ENCODE measurements around the gene FANCD2.

FANCD2 gene

GRCh38 chr3:10008588-10009344 is 17.5 kb upstream of the FANCD2 start:
- Histone ChIP-seq H3K9me3 (ENCODE audit: severe bottlenecking) (no peaks in the 10 kb centered on the region), H3K27me3 (ENCODE audit: insufficient read depth, poor library complexity, severe bottlenecking) (no peaks in the 10 kb centered on the region), H3K4me3 (ENCODE audit: severe bottlenecking) (peak overlapping the region; percentile 19), H3K36me3 (ENCODE audit: low read depth) (peaks cover 4% of the 10 kb centered on the region; the same call in 1 of the 2 replicates), H3K27ac (ENCODE audit: poor library complexity, severe bottlenecking) (no peak overlapping the region), H3K4me1 (ENCODE audit: insufficient read depth, poor library complexity, severe bottlenecking) (no peaks in the 10 kb centered on the region)
- ATAC-seq (ENCODE audit: low read depth) (peak; percentile 62), DNase-seq (ENCODE audit: low spot score) (no peak)
- TF ChIP-seq, protein P1, sequence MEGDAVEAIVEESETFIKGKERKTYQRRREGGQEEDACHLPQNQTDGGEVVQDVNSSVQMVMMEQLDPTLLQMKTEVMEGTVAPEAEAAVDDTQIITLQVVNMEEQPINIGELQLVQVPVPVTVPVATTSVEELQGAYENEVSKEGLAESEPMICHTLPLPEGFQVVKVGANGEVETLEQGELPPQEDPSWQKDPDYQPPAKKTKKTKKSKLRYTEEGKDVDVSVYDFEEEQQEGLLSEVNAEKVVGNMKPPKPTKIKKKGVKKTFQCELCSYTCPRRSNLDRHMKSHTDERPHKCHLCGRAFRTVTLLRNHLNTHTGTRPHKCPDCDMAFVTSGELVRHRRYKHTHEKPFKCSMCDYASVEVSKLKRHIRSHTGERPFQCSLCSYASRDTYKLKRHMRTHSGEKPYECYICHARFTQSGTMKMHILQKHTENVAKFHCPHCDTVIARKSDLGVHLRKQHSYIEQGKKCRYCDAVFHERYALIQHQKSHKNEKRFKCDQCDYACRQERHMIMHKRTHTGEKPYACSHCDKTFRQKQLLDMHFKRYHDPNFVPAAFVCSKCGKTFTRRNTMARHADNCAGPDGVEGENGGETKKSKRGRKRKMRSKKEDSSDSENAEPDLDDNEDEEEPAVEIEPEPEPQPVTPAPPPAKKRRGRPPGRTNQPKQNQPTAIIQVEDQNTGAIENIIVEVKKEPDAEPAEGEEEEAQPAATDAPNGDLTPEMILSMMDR (IDR thresholded peaks at IDR 0.05; ENCODE audit: poor library complexity, severe bottlenecking), result no peak

DNA sequence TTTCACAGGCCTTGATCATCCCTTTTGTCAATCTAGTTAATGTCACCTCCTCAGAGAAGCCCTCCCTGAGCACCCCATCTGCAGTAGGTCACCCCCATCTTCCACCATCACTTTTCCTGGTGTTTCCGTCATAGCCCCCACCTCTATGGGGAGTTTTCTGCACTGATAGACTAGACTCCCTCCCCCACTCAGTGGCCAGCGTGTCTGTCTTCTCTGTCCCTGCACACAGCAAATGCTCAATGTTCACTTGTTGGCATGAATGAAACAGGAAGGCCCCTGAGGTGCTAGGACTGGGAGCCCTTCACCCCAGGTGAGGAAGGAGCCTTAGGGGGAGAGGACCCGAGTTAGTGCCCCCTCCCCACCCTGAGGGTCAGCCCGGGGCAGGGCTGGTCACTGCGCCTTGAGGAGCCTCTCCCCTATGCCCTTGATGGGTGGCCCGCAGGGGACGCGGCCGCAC is 15.8 kb upstream of the FANCD2 start:
- no peak overlapping the region for H3K27ac ChIP-seq (ENCODE audit: poor library complexity, severe bottlenecking)
- TF ChIP-seq, protein P1 (IDR thresholded peaks at IDR 0.05; ENCODE audit: poor library complexity, severe bottlenecking), result no peak
- H3K9me3 ChIP-seq (ENCODE audit: severe bottlenecking), result no peaks in the 10 kb centered on the region
- peak overlapping the region; percentile 46 for H3K4me3 ChIP-seq (ENCODE audit: severe bottlenecking)
- ATAC-seq (ENCODE audit: low read depth) (no peak), DNase-seq (ENCODE audit: low spot score) (no peak)
- no peaks in the 10 kb centered on the region for H3K4me1 ChIP-seq (ENCODE audit: insufficient read depth, poor library complexity, severe bottlenecking)
- H3K36me3 ChIP-seq (ENCODE audit: low read depth), result no peaks in the 10 kb centered on the region
- no peaks in the 10 kb centered on the region for H3K27me3 ChIP-seq (ENCODE audit: insufficient read depth, poor library complexity, severe bottlenecking)

GRCh38 chr3:10010878-10011465 is 15.3 kb upstream of the FANCD2 start:
- H3K4me3 ChIP-seq (ENCODE audit: severe bottlenecking), result peak overlapping the region; percentile 46
- no peaks in the 10 kb centered on the region for H3K4me1 ChIP-seq (ENCODE audit: insufficient read depth, poor library complexity, severe bottlenecking)
- H3K27ac ChIP-seq (ENCODE audit: poor library complexity, severe bottlenecking), result no peak overlapping the region
- H3K27me3 ChIP-seq (ENCODE audit: insufficient read depth, poor library complexity, severe bottlenecking), result no peaks in the 10 kb centered on the region
- H3K36me3 ChIP-seq (ENCODE audit: low read depth), result no peaks in the 10 kb centered on the region
- no peaks in the 10 kb centered on the region for H3K9me3 ChIP-seq (ENCODE audit: severe bottlenecking)
- peak; percentile 97 for DNase-seq (ENCODE audit: low spot score)
- ATAC-seq (ENCODE audit: low read depth), result peak; percentile 84
- TF ChIP-seq, protein P1 (IDR thresholded peaks at IDR 0.05; ENCODE audit: poor library complexity, severe bottlenecking), result no peak

DNA sequence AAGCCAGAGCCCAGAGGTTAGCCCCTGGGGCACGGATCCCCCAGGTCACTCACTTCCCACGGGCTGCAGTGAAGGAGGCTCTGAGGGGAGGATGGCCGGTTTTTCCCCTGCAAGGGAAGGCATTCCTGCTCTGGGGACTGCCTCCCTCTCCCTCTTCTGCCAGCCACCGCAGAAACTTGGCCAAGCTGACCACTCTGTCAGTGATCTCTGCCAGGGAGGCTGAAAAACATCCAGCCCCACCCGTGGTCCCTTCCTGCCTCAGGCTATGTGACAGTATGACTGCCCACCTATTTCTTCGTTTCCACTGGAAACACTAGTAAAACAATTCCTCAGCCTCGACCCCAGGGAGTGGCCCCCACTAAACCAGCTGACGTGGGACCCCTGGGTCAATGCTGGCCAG is 14.6 kb upstream of the FANCD2 start:
- Histone ChIP-seq H3K4me1 (ENCODE audit: insufficient read depth, poor library complexity, severe bottlenecking) (no peaks in the 10 kb centered on the region), H3K27me3 (ENCODE audit: insufficient read depth, poor library complexity, severe bottlenecking) (no peaks in the 10 kb centered on the region), H3K36me3 (ENCODE audit: low read depth) (no peaks in the 10 kb centered on the region), H3K9me3 (ENCODE audit: severe bottlenecking) (no peaks in the 10 kb centered on the region), H3K27ac (ENCODE audit: poor library complexity, severe bottlenecking) (no peak overlapping the region), H3K4me3 (ENCODE audit: severe bottlenecking) (no peak overlapping the region)
- TF ChIP-seq, protein P1 (IDR thresholded peaks at IDR 0.05; ENCODE audit: poor library complexity, severe bottlenecking), result no peak
- no peak for DNase-seq (ENCODE audit: low spot score)
- ATAC-seq (ENCODE audit: low read depth), result no peak

- Histone ChIP-seq H3K36me3 (ENCODE audit: low read depth) (no peaks in the 10 kb centered on the region), H3K9me3 (ENCODE audit: severe bottlenecking) (no peaks in the 10 kb centered on the region), H3K4me3 (ENCODE audit: severe bottlenecking) (no peak overlapping the region), H3K4me1 (ENCODE audit: insufficient read depth, poor library complexity, severe bottlenecking) (no peaks in the 10 kb centered on the region), H3K27ac (ENCODE audit: poor library complexity, severe bottlenecking) (no peak overlapping the region), H3K27me3 (ENCODE audit: insufficient read depth, poor library complexity, severe bottlenecking) (no peaks in the 10 kb centered on the region)
- TF ChIP-seq, protein P1 (IDR thresholded peaks at IDR 0.05; ENCODE audit: poor library complexity, severe bottlenecking), result no peak
- no peak for DNase-seq (ENCODE audit: low spot score)
- no peak for ATAC-seq (ENCODE audit: low read depth)
Observed at GRCh38 chr3:10012106-10012505, 14.1 kb upstream of the FANCD2 start.
